ENCODE data around the gene REG4. TPM values are rescaled to one million over a fixed set of nuclear protein-coding genes. Genes with fewer than 3 reads are reported as not detected.

Gene REG4
- total and polyA plus RNA-seq, 11 donors, result 0.07 TPM; not detected in 10

- DNase-seq, result peak in 4 of 5 donors; percentile 25 to 74 (median 61)
- intact Hi-C loops (cut with DNase I), result no loop called here
- ATAC-seq, result peak in 2 of 4 donors; percentile 83 to 89
Measured at GRCh38 chr1:119784191-119784781, 27.0 kb downstream of the REG4 start.

GRCh38 chr1:119783354-119784185 is 27.7 kb downstream of the REG4 start:
- WGBS, 4 donors, result 75 to 81% (median 77%) methylated on average over 6 of the region's 6 CpGs
- no peak for DNase-seq
- no peak overlapping the region for H3K4me3 ChIP-seq
- intact Hi-C loops (cut with DNase I), result no loop called here
- no peak for ATAC-seq
- peaks cover 0 to 10% (median 0%) of the 10 kb centered on the region in 12 donors for H3K4me1 ChIP-seq
- peak overlapping the region in 1 of 12 donors; percentile 1 for H3K27ac ChIP-seq
- no peaks in the 10 kb centered on the region for H3K36me3 ChIP-seq
- TF ChIP-seq CTCF (IDR thresholded peaks at IDR 0.05), result no peak
- no peak for TF ChIP-seq POLR2A (IDR thresholded peaks at IDR 0.05)
- no peaks in the 10 kb centered on the region for H3K27me3 ChIP-seq
- H3K9me3 ChIP-seq, result no peaks in the 10 kb centered on the region

More at GRCh38 chr1:119784191-119784781, 27.0 kb downstream of the REG4 start:
- Histone ChIP-seq H3K27ac (peak overlapping the region in 1 of 12 donors; percentile 1), H3K4me1 (peaks cover 0 to 10% (median 0%) of the 10 kb centered on the region in 12 donors), H3K36me3 (no peaks in the 10 kb centered on the region), H3K9me3 (no peaks in the 10 kb centered on the region), H3K27me3 (no peaks in the 10 kb centered on the region), H3K4me3 (no peak overlapping the region)
- no peak for TF ChIP-seq POLR2A (IDR thresholded peaks at IDR 0.05)
- no peak for TF ChIP-seq CTCF (IDR thresholded peaks at IDR 0.05)
- WGBS, 4 donors, result 75 to 81% (median 77%) methylated on average over 3 of the region's 3 CpGs

GRCh38 chr1:119782631-119783325 is 28.5 kb downstream of the REG4 start:
- Histone ChIP-seq H3K36me3 (no peaks in the 10 kb centered on the region), H3K9me3 (no peaks in the 10 kb centered on the region), H3K4me1 (peaks cover 0 to 10% (median 0%) of the 10 kb centered on the region in 12 donors), H3K4me3 (no peak overlapping the region), H3K27ac (no peak overlapping the region), H3K27me3 (no peaks in the 10 kb centered on the region)
- 71 to 81% (median 78%) methylated on average over 7 of the region's 7 CpGs for WGBS, 4 donors
- ATAC-seq (no peak), DNase-seq (no peak)
- intact Hi-C loops (cut with DNase I), result no loop called here
- no peak for TF ChIP-seq CTCF (IDR thresholded peaks at IDR 0.05)
- TF ChIP-seq POLR2A (IDR thresholded peaks at IDR 0.05), result no peak

All from heart left ventricle (tissue), 16 donors.